HG02885 (cell line): ENCODE results near the gene MYO1F.
"Not testable (repeated sequence)": the region's sequence is repeated elsewhere in the genome, so short reads cannot be mapped to it uniquely, and the experiment has no call there.

Experiments used
- ATAC-seq: cut with Tn5 transposase; IDR thresholded peaks from one replicate; pipeline ENCODE4 v1.9.1; 2021; ENCODE audit warnings: mild to moderate bottlenecking; ENCODE audit not compliant: unreplicated experiment, poor library complexity

MYO1F gene

GRCh38 chr19:8525401-8525684 is 51.9 kb downstream of the MYO1F start:
- ATAC-seq: no peak

GRCh38 chr19:8519388-8519787 is 57.9 kb downstream of the MYO1F start:
- ATAC-seq: no peak

- no peak for ATAC-seq
These were observed 58.7 kb downstream of the MYO1F start for GRCh38 chr19:8518536-8518935.

GRCh38 chr19:8517551-8518442 is 59.4 kb downstream of the MYO1F start:
- no peak for ATAC-seq

GRCh38 chr19:8515317-8515716 is 61.9 kb downstream of the MYO1F start:
- no peak for ATAC-seq

GRCh38 chr19:8514505-8515009 is 62.7 kb downstream of the MYO1F start:
- ATAC-seq: not testable (repeated sequence)

GRCh38 chr19:8513687-8514504 is 63.3 kb downstream of the MYO1F start, which contains the start of gene ZNF414:
Gene ZNF414 (minus strand): TSS chr19:8514167. CDS start chr19:8514046, 121 bp downstream.
- peak; percentile 88 for ATAC-seq

- ATAC-seq: no peak
These were observed 64.1 kb downstream of the MYO1F start for GRCh38 chr19:8513036-8513686.

- ATAC-seq: no peak
These were observed 64.9 kb downstream of the MYO1F start for GRCh38 chr19:8512115-8512967.

GRCh38 chr19:8511573-8512101 is 65.6 kb downstream of the MYO1F start:
- ATAC-seq: no peak

- no peak for ATAC-seq
These were observed 66.6 kb downstream of the MYO1F start for GRCh38 chr19:8510589-8511115.

- no peak for ATAC-seq
These were observed 70.8 kb downstream of the MYO1F start for GRCh38 chr19:8506402-8506957.

GRCh38 chr19:8505680-8506401 is 71.4 kb downstream of the MYO1F start:
- ATAC-seq: peak; percentile 62

- ATAC-seq: no peak
These were observed 72.3 kb downstream of the MYO1F start for GRCh38 chr19:8504919-8505318.

- no peak for ATAC-seq
These were observed 73.1 kb downstream of the MYO1F start for GRCh38 chr19:8504171-8504570.

- no peak for ATAC-seq
These were observed 73.7 kb downstream of the MYO1F start for GRCh38 chr19:8503510-8503909.

GRCh38 chr19:8501981-8502380 is 75.3 kb downstream of the MYO1F start:
- no peak for ATAC-seq

GRCh38 chr19:8501516-8501915 is 75.7 kb downstream of the MYO1F start:
- no peak for ATAC-seq
